HG03520 (cell line): ENCODE data around the gene FSIP1.

Experiments
- ATAC-seq: cut with Tn5 transposase; IDR thresholded peaks from one replicate; pipeline ENCODE4 v1.9.1; 2021; ENCODE audit warnings: mild to moderate bottlenecking, moderate library complexity; ENCODE audit not compliant: unreplicated experiment

The FSIP1 gene

GRCh38 chr15:39721893-39722292, 60.7 kb downstream of the FSIP1 start:
- ATAC-seq: no peak

- ATAC-seq: no peak
These were observed 61.7 kb downstream of the FSIP1 start for GRCh38 chr15:39720621-39721611.

GRCh38 chr15:39720081-39720480, 62.6 kb downstream of the FSIP1 start:
- ATAC-seq: no peak

- ATAC-seq: no peak
These were observed 63.5 kb downstream of the FSIP1 start for GRCh38 chr15:39719109-39719508.

GRCh38 chr15:39717134-39717533, 65.5 kb downstream of the FSIP1 start:
- no peak for ATAC-seq

- no peak for ATAC-seq
These were observed 68.4 kb downstream of the FSIP1 start for GRCh38 chr15:39714251-39714650.

- ATAC-seq: no peak
These were observed 68.8 kb downstream of the FSIP1 start for GRCh38 chr15:39713846-39714245.

- ATAC-seq: no peak
These were observed 72.0 kb downstream of the FSIP1 start for GRCh38 chr15:39710681-39711080.

- ATAC-seq: no peak
These were observed 72.7 kb downstream of the FSIP1 start for GRCh38 chr15:39709941-39710340.

GRCh38 chr15:39706206-39706605, 76.4 kb downstream of the FSIP1 start:
- no peak for ATAC-seq

- no peak for ATAC-seq
These were observed 78.0 kb downstream of the FSIP1 start for GRCh38 chr15:39704689-39705088.

GRCh38 chr15:39704235-39704634, 78.4 kb downstream of the FSIP1 start:
- ATAC-seq: no peak

- no peak for ATAC-seq
These were observed 80.7 kb downstream of the FSIP1 start for GRCh38 chr15:39701988-39702387.

- ATAC-seq: no peak
These were observed 82.3 kb downstream of the FSIP1 start for GRCh38 chr15:39700375-39700700.

- ATAC-seq: no peak
These were observed 82.9 kb downstream of the FSIP1 start for GRCh38 chr15:39699516-39700374.

- ATAC-seq: no peak
These were observed 83.9 kb downstream of the FSIP1 start for GRCh38 chr15:39698444-39699390.

GRCh38 chr15:39697509-39697908, 85.1 kb downstream of the FSIP1 start:
- no peak for ATAC-seq

- no peak for ATAC-seq
These were observed 86.8 kb downstream of the FSIP1 start for GRCh38 chr15:39695793-39696192.

GRCh38 chr15:39692356-39693327, 90.0 kb downstream of the FSIP1 start:
- ATAC-seq: no peak
